GM21786 (cell line): ENCODE measurements around the gene DGKD.

Experiments used
- ATAC-seq: cut with Tn5 transposase; IDR thresholded peaks from one replicate; pipeline ENCODE4 v1.9.1; 2021; ENCODE audit not compliant: unreplicated experiment

DGKD gene

DNA sequence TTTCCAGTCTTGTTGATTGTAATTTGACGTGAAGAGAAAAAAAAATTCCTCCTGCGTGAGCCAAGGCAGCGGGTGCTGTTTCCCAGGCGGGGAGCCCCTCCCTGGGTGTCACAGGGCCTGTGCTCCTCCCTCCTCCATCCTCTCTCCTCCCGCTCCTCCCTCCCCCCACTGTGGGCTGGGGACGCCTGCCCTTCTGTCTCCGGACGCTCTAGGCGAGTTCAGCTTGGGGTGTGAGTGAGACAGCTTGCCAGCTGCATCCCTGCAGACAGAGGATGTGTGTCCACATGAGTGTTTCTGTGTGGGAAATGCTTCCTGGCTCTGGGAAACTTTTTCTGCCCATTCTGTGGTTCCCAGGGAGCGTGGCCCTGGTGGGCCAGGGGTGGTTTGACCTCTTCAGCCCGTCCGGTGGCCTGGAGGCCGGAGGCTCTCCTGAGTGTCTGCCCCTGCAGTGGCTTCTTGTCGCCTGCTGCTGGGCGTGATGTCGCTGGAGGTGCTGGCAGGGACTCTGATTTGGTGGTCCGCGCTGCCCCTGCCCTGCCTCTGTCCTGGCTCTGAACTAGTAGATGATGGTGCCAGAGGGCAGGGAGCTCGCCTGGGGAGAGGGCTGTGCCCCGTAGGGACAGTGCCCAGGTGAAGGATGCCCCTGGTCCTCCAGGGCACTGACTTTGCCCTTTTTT is 115.9 kb downstream of the DGKD start:
- ATAC-seq: no peak

DNA sequence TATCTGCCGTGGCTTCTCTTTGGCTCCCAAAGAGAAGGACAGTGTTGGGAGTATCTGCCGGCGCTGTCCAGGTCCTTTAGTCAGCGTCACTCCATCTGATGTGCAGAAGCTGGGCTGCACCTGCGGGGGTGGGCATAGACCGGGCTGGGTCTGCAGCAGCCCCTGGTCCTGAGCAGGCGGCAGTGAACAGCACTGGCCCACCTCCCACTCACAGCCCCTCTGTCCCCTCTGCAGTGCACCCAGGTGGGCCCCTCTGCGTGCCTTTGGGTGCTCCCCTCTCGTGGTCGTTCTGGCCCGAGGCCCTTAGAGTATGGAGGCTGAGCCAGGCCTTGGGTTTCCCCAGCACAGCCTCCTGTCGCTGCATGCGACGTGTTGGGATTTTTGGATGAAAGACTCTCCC is 116.5 kb downstream of the DGKD start:
- no peak for ATAC-seq

DNA sequence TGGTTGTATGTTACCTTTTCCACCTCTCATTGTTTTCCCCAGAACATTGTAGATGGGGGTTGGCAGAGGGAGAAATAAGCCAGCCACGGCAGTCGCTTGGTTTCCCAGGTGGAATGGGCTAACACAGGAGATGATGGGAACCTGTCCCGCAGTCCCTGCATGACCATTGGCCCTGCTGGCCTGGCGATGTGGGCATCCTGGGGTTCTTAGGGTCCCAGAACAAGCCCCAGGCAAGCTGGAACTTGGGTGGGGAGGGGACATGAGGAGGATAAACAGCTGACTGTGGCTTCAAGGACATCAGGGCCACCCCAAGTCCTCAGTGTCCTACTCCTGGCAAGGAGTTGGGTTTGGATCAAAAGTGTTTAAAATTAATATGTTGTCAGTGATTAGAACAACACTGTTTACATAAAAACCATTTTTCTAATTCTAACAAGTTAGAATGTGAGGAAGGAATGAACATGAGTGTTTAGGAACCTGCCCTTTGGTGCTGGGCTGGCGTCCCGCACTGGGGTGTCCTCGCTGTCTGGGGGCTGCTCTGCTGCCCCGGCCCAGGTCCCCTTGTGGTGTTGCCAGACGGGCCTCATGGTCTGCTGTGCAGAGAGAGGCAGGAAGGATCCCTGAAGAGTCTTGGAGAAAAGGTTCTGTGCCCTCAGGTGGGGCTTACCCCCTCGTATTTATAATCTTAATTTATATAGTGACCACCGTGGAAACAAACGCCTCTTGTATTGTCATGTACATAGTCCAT is 117.2 kb downstream of the DGKD start:
- no peak for ATAC-seq

DNA sequence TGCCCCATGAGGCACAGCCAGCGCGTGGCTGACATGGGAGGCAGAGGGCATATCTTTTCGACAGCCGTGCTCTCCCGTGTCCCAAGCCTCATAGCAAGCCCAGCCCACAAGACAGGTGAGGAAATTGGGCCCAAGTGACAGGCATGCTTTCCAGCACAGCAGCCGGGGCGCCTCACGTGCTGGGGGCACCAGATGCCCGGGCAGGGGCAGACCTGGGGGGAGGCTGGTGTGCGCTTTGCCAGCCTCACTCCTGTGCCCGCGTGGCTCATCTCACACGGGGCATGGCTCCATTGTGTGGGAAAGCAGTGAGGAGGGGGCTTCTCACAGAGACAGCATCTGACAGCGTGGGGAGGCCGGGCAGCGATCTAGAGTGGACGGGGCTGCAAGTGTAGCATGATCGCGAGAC is 119.1 kb downstream of the DGKD start:
- no peak for ATAC-seq

DNA sequence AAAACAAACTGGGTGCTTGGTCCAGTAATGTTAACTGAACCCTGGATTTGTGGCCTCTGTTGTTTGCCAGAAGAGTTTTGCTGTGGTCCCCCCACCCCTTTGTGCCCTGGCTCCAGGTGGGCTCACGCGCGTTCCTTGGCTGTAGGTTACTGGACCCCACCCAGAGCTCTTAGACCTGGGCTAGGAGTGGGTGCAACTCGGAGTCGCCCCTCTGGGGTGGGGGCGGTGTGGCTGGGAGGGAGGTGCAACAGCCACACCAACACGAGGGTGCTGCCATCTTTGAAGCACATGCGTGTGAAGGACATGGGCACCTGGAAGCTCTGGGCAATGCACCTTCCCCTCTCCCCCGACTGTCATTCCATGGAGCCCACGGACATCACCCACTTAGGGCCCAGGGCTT is 119.6 kb downstream of the DGKD start:
- no peak for ATAC-seq

DNA sequence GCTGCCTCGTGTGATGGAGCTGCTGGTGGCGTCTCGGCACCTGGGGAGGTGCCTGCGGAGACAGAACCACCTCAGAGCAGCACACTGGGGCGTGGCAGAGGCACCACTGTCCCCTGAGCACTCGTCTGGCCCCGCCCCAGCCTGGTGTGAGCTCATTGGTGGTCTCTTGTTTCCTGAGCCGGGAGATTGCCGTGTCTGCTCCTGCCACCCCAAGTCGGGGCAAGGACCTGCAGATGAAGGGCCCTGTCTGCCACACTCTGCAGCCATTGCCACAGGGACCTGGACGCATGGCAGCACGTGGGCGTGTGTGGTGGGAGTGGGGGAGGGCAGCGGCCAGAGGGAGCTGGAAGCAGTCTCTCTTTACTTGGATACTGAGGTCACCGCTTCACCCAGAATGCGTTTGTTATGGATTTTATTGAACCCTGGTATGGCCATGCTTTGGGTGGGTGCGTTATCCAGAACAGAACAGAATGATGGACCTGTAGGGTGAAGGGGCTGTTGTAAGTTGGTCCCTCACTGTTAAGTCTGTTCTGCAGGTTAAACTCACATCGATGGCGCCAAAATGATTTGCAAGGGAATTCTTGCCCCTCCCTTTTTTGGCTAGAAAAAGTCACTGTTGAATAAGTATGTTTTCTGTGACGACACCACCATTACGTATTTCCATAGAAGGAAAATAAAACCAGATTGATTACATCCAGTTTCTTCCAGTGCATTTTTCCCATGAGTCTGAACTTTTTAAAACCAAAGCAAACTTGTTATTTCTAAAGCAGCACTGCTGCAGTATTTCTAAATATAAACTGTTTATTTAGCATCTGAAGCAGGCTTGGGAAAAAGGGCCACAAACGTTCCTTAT is 120.2 kb downstream of the DGKD start:
- no peak for ATAC-seq

DNA sequence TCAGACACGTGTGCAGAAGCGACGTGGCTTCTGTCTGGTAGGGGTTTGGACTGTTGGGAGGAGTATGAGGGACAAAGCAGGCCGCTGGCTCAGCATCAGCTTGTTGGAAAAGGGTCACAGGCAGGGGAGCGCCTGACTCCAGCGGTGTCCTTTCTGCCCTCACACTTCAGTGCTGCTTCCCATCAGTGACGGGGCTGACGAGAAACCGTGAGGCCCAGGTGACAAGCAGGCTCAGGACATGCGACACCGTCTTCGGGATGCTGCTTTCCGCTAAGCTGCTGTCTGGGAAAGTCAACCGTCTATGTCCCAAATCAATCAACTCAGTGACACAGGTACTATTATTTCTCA is 121.7 kb downstream of the DGKD start:
- no peak for ATAC-seq

DNA sequence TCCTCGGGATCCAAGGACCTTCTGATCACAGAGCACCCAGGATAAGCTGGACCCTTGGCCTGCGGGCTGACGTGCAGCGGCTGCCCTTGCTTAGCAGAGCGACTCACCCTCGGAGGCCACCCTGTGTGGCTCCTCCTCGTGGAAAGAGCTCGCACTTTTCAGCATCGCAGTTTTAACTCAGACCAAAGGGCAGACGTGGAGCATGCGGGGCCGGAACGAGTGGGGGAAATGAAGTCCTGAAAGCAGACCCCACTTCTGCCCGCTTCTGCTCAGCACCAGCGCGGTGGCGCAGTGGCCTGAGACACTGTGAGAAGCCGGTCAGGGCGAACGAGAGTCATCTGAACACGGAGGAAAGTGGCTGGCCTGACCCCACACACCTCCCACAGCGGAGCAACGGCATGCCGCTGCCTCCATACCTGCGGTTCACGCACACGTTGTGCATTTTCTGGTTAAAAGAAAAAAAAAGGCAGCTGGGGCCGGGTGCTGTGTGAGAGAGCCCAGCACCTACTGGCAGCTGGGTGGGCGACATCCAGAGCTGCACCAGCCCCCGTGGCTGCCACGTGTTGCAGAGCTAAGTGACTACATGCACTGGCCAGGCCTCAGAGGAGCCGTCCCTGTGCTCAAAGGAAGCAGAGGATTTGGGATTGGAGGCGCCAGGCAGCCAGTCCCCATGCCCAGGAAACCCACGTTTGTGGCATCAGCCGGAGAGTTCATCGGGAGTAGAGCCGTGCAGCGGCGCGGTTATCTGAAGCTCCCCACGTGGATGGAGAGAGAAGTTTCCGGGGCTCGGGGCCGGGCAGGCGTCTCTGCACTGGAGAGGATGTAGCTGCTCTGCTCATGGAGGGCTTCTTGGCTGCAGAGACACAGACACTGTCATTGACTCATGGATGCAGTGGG is 122.6 kb downstream of the DGKD start:
- no peak for ATAC-seq

DNA sequence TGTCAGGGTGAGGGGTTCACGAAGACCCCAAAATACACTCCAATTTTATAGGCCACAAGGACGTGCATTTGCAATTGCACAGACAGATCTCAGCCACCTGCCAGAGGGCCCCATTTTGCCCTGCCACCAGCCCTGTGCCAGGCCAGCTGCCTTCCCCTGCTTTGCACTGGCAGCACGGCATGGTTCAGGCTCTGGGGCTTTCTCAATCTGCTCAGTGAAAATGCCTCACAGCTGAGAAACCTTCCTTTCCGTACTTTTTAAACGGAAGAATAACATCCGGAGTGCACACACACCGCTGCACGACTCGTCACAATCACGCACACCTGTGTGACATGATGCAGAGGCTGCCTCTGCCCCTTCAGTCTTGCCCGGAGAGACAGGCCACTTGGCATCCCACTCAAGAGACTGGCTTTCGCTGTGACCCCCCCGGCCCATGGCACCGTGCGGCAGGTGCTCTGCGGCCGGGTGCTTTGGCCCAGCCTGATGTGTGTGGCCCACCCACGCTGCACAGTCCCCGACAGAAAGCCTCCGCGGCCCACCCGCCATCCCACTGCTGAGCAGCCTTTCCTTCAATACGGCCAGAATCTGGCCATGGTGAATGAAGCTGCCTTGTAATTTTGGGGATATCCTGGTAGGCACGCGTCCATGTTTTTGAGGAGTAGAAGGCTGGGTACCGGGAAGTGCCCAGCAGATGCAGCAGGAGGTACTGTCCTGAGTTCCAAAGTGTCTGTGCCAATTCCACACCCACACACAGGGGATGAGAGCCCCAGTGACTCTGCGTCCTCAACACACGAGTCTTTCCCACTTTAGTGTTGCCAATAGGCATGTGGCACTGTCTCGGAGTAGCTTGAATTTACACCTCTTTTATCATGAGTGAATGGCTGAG is 123.5 kb downstream of the DGKD start:
- ATAC-seq: no peak

DNA sequence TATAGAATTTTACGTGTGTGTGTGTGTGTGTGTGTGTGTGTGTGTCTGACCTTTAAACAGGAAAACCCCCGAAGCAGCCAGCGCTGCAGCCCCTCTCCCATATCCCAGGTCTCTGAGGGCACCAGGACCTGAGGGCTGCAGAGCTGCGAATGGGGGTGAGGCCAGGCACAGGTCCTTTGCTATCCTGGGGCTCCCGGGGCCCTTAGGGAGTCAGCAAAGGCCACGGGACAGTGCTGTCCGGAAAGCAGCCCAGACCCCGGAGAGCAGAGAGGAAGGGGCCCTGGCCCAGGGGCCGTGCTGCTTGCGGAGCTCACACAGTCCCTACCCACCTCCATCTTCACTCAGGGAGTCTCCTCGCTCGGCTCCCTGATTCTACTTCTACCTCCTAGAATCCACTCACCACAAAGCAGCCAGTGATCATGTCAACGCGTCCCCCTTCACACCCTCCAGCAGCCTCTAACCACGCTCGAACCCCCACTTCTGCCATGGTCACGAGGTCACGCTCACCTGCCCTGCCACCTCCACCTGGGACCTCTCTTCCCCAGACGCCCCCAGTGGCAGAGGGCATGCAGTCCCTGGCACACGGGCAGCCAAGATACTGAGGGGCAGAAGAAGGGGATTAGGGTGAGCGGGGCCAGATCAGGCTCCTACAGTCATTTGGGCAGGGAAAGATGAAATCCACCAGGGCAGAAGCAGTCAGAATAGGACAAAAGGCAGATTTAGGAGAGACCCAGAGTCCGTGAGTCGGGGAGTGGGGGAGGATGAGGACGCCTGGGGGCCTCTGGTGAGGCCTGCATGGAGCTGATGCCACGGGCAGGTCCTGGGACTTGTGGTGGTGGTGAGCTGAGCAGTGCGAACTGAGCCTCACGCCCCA is 125.6 kb downstream of the DGKD start:
- no peak for ATAC-seq

DNA sequence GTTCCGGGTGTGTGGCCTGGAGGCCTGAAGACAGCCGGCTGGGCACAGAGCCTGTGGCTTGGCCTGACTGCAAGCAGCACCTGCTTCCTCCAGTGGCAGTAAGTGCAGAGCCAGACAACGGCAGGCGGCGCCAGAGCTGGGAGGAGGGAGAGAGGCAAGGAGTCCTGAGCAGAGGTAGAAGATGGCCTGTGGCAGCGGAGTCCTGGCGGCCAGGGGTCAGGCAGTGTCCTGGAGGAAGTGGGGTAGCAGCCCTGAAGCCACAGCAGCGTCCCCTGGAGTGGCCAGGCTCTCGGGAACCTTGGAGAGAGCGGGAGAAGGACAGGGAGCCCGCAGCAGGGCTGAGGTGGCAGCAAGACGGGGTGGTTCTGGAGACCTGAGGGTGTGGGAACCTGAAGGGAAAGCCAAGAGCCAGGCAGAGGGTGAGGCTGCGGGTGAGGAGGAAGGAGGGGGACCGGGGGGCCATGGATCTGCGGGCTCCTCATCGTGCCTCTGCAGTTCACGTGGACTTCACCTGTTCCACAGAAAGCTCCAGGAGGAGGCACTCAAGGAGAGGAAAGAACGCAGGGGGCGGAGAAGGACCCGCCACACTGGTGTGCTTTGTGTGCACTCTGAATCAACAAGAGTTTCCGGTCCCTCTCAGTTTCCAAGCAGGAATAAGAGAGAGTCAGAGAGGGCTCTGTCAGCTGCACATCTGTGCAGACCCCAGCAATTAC is 126.4 kb downstream of the DGKD start:
- no peak for ATAC-seq

DNA sequence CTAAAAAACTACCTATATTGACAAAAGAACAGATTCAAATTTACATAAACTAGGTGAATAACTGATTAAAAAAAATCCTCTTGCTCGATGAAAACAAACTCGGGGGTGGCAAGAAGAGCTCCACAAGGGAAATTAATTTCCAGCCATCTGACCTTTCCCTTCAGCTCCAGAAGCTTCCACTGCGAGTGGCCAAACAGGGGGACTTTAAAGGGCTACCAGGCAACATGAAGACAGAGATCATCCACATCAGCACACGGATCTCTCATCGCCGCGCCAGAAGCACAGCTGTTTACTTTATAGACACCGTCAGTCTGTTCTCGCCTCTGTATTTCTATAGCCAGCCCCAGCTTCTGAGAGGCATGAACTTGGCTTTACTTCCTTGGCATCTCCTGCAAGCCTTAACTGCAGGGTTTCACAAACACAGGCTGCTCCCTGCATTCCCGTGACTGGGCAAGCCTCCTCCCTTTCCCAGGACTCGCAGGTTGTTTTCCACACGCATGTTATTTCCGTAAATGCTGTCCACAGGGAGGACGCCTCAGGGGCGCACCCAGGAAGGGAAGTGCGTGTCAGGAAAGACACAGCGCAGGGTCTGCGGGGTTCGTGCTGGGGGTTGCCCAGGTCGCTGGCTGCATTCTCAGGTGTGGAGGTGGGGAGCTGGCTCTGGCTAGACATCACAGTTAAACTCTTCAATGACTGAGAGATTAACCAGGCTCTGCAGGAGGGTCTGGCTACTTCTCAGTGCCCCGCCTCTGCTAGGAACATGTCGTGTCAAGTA is 127.3 kb downstream of the DGKD start:
- no peak for ATAC-seq

DNA sequence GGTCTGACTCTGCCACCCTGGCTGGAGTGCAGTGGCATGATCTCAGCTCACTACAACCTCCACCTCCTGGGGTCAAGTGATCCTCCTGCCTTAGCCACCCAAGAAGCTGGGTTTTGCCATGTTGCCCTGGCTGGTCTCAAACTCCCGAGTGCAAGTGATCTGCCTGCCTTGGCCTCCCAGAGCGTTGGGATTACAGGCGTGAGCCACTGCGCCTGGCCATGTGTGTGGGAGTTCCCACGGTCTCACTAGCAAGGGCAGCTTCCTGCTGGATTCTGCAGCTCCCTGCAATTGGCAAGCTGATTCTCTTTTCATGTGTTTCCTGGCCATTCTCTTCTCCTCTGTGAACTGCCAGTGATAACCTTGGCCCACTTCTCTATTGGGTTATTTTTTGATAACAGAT is 128.3 kb downstream of the DGKD start:
- ATAC-seq: no peak

DNA sequence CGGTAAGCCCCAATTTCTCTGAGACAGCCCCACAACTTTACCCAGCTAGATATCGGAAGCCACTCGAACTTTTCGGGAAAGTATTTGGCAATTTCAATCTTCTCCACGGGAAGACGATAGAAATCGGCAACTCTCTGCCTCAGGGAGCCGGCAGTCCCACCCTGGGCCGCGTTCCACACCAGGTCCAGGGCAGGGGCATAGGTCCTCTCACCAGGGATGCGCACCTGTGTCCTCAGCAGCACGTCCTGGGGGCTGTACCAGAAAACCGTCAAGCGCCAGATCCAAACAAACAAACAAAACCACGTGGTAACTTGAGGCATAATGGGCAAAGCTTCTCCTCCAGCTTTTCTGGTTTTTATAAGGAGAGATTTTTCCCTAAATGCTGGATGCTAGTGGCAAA is 131.4 kb downstream of the DGKD start:
- ATAC-seq: no peak

DNA sequence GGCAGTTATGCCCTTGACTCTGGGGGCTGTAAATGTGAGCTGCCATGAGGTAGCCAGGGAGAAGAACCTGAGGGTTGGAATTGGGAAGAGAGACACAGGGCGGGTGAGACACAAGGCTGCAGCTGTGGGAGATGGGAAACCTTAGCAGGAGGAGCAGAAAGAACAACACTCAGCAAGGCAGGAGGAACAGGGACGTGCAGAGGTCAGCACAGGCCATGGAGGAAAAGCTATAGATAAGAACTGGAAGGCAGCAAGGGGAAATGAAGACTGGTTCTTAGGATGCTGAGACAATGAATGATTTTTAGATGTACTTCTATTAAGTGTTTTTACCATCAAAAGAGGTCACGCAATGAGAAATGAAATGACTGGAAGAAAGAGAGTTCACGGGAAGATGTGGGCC is 132.1 kb downstream of the DGKD start:
- ATAC-seq: no peak

DNA sequence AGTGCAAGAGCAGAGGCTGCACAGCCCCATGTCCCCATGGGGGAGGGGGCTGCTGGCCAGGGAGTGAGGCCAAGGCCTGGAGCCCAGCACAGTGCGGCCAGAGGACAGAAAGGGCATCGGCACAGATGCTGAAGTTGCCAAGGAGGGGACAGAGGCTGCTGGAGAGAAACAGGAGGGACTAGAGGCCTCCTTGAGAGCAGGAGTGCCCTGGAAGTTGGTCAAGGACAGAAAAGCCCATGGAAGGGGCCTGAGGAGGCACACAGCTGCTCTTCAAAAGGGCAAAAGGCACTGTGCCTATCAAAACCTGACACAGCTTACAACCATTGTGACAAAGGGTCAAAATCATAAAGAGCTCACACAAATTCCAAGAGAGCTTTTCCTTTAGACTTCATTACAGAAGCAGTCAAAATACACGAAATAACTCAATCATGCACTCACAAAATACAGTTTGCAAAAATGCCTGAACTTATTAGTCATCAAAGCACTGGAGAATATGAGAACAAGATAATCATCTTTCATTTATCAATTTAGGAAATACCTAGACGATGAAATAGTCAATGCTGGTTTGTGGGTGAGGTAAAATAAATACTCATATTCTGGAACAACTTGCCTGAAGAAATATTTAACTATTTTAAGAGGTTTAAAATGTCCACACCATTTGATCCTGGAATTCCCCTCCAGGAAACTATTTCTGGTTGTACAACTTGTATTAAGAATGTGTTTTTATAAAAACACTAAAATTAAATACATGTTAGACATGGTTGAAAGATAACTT is 132.7 kb downstream of the DGKD start:
- no peak for ATAC-seq
